CD4-positive, alpha-beta T cell treated with Interleukin-12 subunit alpha and Interleukin-12 subunit beta, for 1 hour (primary cell): ENCODE measurements around the gene NRBP1.
A peak's percentile ranks its signal among the peaks of the same experiment; 100 is the strongest.
"Not testable (repeated sequence)": the region's sequence is repeated elsewhere in the genome, so short reads cannot be mapped to it uniquely, and the experiment has no call there.

Experiments used
- DNase-seq: peaks from one replicate; pipeline ENCODE4 v3.0.0-alpha.2; 2020

NRBP1 gene

DNA sequence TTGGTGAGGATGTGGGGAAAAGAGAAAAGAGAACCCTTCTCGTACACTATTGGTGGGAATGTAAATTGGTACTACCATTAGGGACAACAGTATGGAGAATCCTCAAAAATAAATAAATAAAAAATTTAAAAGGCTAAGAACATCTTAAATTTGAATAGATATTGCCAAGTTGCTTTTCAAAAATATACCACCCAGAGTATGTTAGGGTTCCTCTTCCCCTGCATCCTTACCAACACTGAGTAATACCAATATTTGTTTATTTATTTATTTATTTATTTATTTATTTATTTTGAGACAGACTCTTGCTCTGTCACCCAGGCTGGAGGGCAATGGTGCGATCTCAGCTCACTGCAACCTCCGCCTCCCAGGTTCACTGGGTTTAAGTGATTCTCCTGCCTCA is 5.5 kb upstream of the NRBP1 start:
- no peak for DNase-seq

GRCh38 chr2:27425039-27425438 is 3.4 kb upstream of the NRBP1 start:
- not testable (repeated sequence) for DNase-seq

DNA sequence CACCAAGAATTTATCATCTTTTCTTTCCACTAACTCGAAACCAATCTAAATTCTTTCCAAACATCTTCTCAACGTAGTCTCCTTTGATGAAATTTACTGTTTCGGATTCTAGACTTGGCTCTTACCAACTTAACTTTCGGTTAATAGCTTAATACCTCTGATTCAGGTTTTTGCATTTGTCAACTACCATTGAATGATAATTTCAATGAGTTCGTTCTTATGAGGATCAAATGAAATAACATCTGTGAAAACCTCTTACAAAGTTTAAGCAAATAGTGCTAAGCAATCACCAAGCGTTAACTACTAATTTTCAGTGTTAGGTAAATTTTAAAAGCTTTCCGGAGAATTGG is 593 bp upstream of the NRBP1 start:
- no peak for DNase-seq

DNA sequence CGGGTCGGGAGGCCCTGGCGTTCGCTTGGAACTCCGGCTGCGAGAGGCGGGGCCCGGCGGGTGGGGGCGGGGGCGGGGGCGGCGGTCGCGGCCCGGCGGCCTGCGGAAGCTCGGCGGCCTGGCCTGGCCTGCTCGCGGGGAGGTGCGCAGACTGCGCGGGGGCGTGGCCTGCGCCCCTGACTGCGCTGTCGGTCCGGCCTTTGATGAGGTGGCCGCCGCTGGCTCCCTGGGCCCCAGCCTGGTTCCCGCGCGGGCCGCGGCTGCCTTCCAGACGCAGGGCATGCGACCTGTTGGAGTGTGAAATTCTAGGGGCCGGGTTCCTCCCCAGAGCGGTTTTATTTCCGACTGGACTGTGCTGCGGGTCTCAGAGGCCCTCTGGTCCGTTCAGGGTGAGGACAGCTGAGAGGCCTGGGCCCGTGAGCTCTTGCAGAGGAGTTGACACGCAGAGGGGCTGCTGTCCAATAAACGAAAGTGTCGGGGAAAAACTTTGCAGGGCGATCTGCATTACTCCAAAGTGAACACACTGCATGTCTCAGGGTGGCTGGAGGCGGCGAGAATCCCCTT is 629 bp downstream of the NRBP1 start:
- DNase-seq: peak; percentile 80

DNA sequence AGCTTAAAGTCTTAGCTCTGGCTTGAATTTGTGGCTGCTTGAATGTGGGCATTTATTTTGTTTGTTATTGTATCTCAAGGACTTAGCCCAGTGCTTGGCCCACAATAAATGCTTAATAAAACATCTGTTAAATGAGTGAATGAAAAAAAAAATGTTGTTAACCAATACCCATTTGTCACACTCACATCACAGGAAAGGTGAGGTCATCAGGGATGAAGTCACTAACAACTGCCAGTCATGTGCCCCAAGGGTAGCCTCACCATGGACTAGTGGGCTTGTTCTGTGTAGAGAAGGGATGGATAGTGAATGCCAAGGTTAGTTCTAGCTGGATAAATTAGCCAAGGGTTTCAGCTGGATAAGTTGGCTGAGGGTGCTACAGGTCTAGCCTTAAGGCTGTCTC is 3.0 kb downstream of the NRBP1 start:
- DNase-seq: peak; percentile 46

GRCh38 chr2:27435628-27436027 is 7.2 kb downstream of the NRBP1 start:
- DNase-seq: no peak

GRCh38 chr2:27441226-27441926 is 12.9 kb downstream of the NRBP1 start:
- no peak for DNase-seq

DNA sequence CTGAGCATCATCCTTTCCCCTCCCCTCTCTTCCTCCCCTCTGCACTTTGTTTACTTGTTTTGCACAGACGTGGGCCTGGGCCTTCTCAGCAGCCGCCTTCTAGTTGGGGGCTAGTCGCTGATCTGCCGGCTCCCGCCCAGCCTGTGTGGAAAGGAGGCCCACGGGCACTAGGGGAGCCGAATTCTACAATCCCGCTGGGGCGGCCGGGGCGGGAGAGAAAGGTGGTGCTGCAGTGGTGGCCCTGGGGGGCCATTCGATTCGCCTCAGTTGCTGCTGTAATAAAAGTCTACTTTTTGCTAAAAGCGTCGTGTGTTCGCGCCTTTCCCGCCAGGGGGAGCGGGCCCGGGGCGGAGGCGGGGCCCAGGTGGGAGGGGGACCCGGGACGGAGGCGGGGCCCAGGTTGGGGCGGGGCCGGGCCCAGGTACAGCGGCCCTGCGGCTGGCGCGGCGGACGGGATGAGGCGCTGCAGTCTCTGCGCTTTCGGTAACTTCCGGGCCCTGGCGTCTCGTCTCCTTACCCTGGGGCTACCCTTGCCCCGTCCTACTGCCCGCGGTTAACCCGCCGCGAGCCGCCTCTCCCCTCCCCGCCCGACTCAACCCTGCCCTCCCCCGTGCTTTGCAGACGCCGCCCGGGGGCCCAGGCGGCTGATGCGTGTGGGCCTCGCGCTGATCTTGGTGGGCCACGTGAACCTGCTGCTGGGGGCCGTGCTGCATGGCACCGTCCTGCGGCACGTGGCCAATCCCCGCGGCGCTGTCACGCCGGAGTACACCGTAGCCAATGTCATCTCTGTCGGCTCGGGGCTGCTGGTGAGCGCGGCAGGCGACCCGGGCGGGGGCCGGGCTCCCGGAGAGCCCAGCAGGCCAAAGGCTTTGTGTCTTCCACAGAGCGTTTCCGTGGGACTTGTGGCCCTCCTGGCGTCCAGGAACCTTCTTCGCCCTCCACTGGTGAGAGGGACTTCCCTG is 13.8 kb downstream of the NRBP1 start, which contains the start of gene KRTCAP3:
KRTCAP3 (plus strand) TSS at position 424 of the 962 bp plus-strand sequence; CDS start at position 456, 32 bp downstream.
- peak; percentile 74 for DNase-seq

- no peak for DNase-seq
Observed at GRCh38 chr2:27442920-27443282, 14.5 kb downstream of the NRBP1 start.

- no peak for DNase-seq
Observed at GRCh38 chr2:27445155-27445554, 16.7 kb downstream of the NRBP1 start.

DNA sequence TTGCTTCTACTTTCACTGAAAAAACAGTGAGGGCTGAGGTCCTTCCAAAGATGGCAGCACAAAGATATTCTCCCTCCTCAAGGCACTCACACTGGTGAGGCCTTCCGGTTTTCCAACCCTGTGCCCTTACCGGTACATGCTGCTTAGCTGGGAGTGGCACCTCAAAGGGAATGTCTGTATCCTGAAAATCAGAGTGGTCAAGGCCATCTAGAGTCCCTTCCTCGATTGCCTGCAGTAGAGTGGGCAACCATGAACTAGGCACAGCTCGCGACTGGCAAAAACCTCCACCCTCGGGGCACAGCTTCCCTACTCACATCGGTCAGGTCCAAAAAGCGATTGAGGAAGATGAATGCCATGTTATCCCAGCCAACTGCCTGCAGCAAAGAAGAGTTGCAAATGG is 17.2 kb downstream of the NRBP1 start:
- no peak for DNase-seq

GRCh38 chr2:27446057-27446456 is 17.6 kb downstream of the NRBP1 start:
- DNase-seq: no peak

DNA sequence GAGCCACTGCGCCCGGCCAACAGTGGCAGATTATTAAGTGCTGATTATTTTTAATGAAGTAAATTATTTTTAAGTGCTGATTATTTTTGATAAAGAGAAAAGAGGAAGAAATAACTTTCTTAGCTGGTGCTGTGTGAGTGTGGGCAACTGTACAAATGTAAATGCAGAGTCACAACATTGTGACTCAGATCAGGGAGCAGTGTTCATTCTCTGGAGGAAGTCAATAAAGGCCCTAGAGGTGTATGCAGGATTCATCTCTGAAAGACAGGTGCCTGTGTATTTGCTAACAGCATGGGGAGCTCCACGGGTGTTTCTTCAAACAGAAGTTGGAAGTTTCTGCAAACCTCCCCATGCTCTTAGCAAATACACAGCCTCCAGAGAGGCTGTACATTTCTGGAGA is 19.9 kb downstream of the NRBP1 start:
- no peak for DNase-seq

- DNase-seq: no peak
Observed at GRCh38 chr2:27451095-27451494, 22.7 kb downstream of the NRBP1 start.

DNA sequence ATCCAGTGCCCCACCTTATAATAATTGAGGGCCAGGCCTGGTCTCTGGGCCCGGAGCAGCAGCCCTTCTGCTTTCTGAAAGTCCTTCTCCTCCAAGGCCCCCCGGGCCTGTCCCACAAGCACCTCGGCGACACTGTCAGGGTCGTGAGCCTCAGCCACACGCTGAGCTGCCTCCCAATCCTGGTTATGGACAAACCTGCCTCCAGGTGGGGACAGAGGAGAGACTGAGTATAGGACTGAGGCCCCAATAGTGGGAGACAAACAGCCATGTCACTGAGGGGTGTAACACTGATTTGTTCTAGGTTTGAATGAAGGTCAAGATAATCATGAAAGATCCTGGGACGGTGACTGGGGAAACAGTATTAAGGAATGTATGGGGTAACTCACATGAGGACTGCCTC is 25.5 kb downstream of the NRBP1 start:
- no peak for DNase-seq

GRCh38 chr2:27461118-27461517 is 32.7 kb downstream of the NRBP1 start:
- no peak for DNase-seq

- DNase-seq: no peak
Observed at GRCh38 chr2:27464443-27464842, 36.0 kb downstream of the NRBP1 start.

GRCh38 chr2:27471961-27472360 is 43.5 kb downstream of the NRBP1 start:
- no peak for DNase-seq

- DNase-seq: no peak
Observed at GRCh38 chr2:27485496-27485895, 57.1 kb downstream of the NRBP1 start.

DNA sequence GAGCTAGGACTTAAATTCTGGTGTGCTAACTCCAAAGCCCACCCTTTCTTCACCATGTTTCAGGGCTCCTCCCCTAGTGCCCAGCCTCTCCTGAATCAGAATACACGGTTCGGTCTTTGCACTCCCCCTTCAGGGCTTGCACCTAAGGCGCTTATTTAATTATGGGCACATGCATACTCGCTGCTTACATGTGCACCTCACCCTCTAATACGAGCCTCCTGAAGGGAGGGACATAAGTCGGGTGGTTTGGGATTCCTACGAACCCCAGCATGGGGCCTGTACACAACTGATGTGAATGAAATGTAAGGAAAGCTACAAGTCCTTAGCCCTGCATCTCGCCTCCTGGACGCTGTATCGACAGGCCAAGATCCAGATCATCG is 60.7 kb downstream of the NRBP1 start:
- DNase-seq: peak; percentile 36

DNA sequence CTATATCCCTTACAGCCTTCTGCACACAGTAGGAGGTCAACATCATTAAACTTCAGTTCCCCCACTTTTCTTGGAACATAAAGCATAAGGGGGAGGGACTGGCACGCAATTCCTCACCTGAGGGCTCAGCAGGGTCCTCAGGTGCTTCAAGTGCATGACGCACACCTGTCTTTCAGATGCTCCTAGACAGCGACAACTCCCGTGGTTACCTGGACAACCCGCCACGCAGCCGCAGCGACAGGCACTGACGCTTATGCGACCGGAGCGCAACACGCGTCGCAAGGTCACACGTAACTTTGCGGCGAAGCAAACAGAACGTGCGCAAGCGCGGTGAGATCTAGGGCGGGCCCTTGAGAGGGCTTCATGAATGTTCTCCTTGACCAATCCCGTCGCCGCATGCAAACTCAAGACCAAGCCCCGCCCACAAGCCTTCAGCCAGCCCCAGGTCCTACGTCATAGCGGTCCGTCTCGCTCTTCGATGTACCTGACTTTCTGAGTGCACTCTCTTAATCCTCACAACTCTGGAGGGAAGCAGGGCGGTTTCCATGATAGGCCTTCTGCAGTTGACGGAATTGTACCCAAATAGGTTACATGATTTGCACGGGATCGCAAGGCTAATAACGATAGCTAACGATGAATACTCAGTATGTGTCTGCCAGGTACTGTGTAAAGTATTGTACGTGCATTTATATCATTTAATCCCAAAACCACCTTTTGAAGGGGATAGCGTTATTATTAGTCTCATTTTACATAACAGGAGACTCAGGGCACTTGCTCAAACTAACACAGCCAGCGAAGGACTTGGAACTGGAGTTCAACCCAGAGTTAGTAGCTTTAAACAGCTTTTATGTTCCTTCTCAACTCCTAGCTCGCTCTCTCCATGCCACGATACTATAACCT is 61.3 kb downstream of the NRBP1 start, which contains the start of gene IFT172:
IFT172 (minus strand) TSS at position 246 of the 900 bp plus-strand sequence; CDS start at position 156, 90 bp downstream.
- peak; percentile 99 for DNase-seq
